IMR-90 (cell line): Measurements from ENCODE around the gene COA1. TPM values are rescaled to one million over a fixed set of nuclear protein-coding genes. Genes with fewer than 3 reads are reported as not detected.

ENCODE experiments used
- ATAC-seq: fragments of 200-7000 bp; cut with Tn5 transposase; 2 replicates; pipeline ENCODE4 v1.9.1; 2020; ENCODE audit warnings: low read depth, mild to moderate bottlenecking, moderate library complexity
- BruUV-seq: library from RNA; stranded (reverse); fragments of 400-500 nt; replicated peaks from 2 replicates; lab custom pipeline; 2021; lab: Mats Ljungman, UMichigan
- CTCF ChIA-PET: fragments of 300-600 bp; formaldehyde crosslinking; extraction: SDS; loops from one replicate; lab custom pipeline; 2021; ENCODE audit warnings: antibody characterized with exemption; lab: Yijun Ruan, JAX
- POLR2A ChIA-PET: fragments of 300-600 bp; sonication (Branson Sonifier 250); formaldehyde crosslinking; loops from one replicate; lab custom pipeline; 2022; ENCODE audit warnings: antibody characterized with exemption; ENCODE audit not compliant: unreplicated experiment; lab: Charles Lee
- DNase-seq: peaks from one replicate; pipeline ENCODE4 v3.0.0; 2013
- H2AFZ ChIP-seq: replicated peaks from 2 replicates; pipeline ENCODE3; 2013; ENCODE audit warnings: low read length, mild to moderate bottlenecking; ENCODE audit not compliant: poor library complexity
- H2AK5ac ChIP-seq: 2 replicates; pipeline ENCODE4 v1.6.1; 2013; ENCODE audit warnings: low read depth, low read length, inconsistent platforms
- H2AK9ac ChIP-seq: replicated peaks from 2 replicates; pipeline ENCODE3; 2013; ENCODE audit warnings: mild to moderate bottlenecking, low read depth, low read length, moderate library complexity; ENCODE audit not compliant: poor library complexity
- H2BK120ac ChIP-seq: 2 replicates; pipeline ENCODE4 v1.6.1; 2013; ENCODE audit warnings: low read depth, low read length, inconsistent platforms
- H2BK15ac ChIP-seq: 3 replicates; pipeline ENCODE4 v1.6.1; 2013; ENCODE audit warnings: low read depth, low read length, inconsistent platforms
- H2BK20ac ChIP-seq: 2 replicates; pipeline ENCODE4 v1.6.1; 2013; ENCODE audit warnings: low read depth, mild to moderate bottlenecking, inconsistent platforms, low read length, moderate library complexity
- H2BK5ac ChIP-seq: 2 replicates; pipeline ENCODE4 v1.6.1; 2013; ENCODE audit warnings: mild to moderate bottlenecking, low read depth, low read length, inconsistent platforms; ENCODE audit not compliant: poor library complexity, severe bottlenecking
- H3K14ac ChIP-seq: replicated peaks from 2 replicates; pipeline ENCODE4 v1.6.1; 2013; ENCODE audit warnings: low read depth, low read length, inconsistent platforms
- H3K18ac ChIP-seq: 2 replicates; pipeline ENCODE4 v1.6.1; 2013; ENCODE audit warnings: low read depth, low read length, control low read depth
- H3K23ac ChIP-seq: 2 replicates; pipeline ENCODE4 v1.6.1; 2013; ENCODE audit warnings: low read depth, low read length, inconsistent platforms
- H3K27ac ChIP-seq: 2 replicates; pipeline ENCODE4 v1.5.1; 2013; ENCODE audit warnings: mild to moderate bottlenecking, control low read depth, low read length; ENCODE audit not compliant: insufficient read depth
- H3K27me3 ChIP-seq: 2 replicates; pipeline ENCODE4 v1.6.1; 2013; ENCODE audit warnings: low read length; ENCODE audit not compliant: control insufficient read depth, insufficient read depth
- H3K36me3 ChIP-seq: 2 replicates; pipeline ENCODE4 v1.6.1; 2013; ENCODE audit warnings: low read length, mixed read lengths; ENCODE audit not compliant: control insufficient read depth, insufficient read depth
- H3K4ac ChIP-seq: 2 replicates; pipeline ENCODE4 v1.6.1; 2013; ENCODE audit warnings: low read depth, low read length, inconsistent platforms
- H3K4me1 ChIP-seq: 2 replicates; pipeline ENCODE4 v1.6.1; 2013; ENCODE audit warnings: low read length, mixed read lengths; ENCODE audit not compliant: control insufficient read depth, insufficient read depth
- H3K4me2 ChIP-seq: 2 replicates; pipeline ENCODE4 v1.6.1; 2013; ENCODE audit warnings: low read depth, mild to moderate bottlenecking, control low read depth, low read length, moderate library complexity
- H3K4me3 ChIP-seq: 2 replicates; pipeline ENCODE4 v1.5.1; 2013; ENCODE audit warnings: low read depth, mild to moderate bottlenecking, control low read depth, low read length, moderate library complexity; ENCODE audit not compliant: insufficient read depth
- H3K56ac ChIP-seq: 2 replicates; pipeline ENCODE4 v1.6.1; 2013; ENCODE audit warnings: low read length, inconsistent platforms; ENCODE audit not compliant: insufficient read depth; ENCODE audit errors: extremely low read depth
- H3K79me1 ChIP-seq, 2 experiments: 2 replicates each; pipeline ENCODE4 v1.6.1; 2013; ENCODE audit warnings: low read length in 2 of 2, inconsistent platforms in 1 of 2, low read depth in 1 of 2
- H3K9ac ChIP-seq: 2 replicates; pipeline ENCODE4 v1.6.1; 2013; ENCODE audit warnings: low read depth, low read length, control low read depth
- H3K9me1 ChIP-seq: 2 replicates; pipeline ENCODE4 v1.6.1; 2013; ENCODE audit warnings: low read length, inconsistent platforms; ENCODE audit not compliant: insufficient read depth
- H3K9me3 ChIP-seq: 2 replicates; pipeline ENCODE4 v1.6.1; 2013; ENCODE audit warnings: low read length; ENCODE audit not compliant: control insufficient read depth, insufficient read depth
- H4K20me1 ChIP-seq: 2 replicates; pipeline ENCODE4 v1.6.1; 2013; ENCODE audit warnings: low read length, inconsistent platforms; ENCODE audit not compliant: insufficient read depth
- H4K5ac ChIP-seq: 2 replicates; pipeline ENCODE4 v1.6.1; 2013; ENCODE audit warnings: mild to moderate bottlenecking, low read depth, low read length, control low read depth
- H4K8ac ChIP-seq, 2 experiments: 2 replicates each; pipeline ENCODE4 v1.6.1; 2013; ENCODE audit warnings: low read depth in 2 of 2, low read length in 2 of 2, control low read depth in 1 of 2, inconsistent platforms in 1 of 2
- H4K91ac ChIP-seq: 2 replicates; pipeline ENCODE4 v1.6.1; 2013; ENCODE audit warnings: low read depth, low read length, inconsistent platforms; ENCODE audit not compliant: insufficient read depth
- CEBPB ChIP-seq: IDR thresholded peaks from 2 replicates; pipeline ENCODE4 v1.6.1; 2012; ENCODE audit warnings: low read depth, low read length, improper control_type of control experiment
- FOS ChIP-seq: fragments of 150-350 bp; IDR thresholded peaks from 2 replicates; pipeline ENCODE4 v1.6.1; 2016; ENCODE audit warnings: low read depth, low read length
- SMC3 ChIP-seq: fragments of 150-350 bp; IDR thresholded peaks from 2 replicates; pipeline ENCODE4 v1.6.1; 2016; ENCODE audit warnings: low read depth, mild to moderate bottlenecking, antibody characterized with exemption, low read length, moderate library complexity
- WGBS, 2 experiments: methylation state at CpG; one replicate each; pipeline versions ENCODE4 v1.1.5 to v1.1.7; 2013; ENCODE audit warnings: missing lambda C conversion rate in 2 of 2; ENCODE audit not compliant: insufficient read length in 1 of 2; ENCODE audit errors: extremely low coverage in 2 of 2; 5-methylcytosine and 5-hydroxymethylcytosine counted together
- dilution Hi-C: fragments of 300-500 bp; cut with HindIII; formaldehyde crosslinking; loops from one replicate; pipeline ENCODE4 v1.14.3; 2018; ENCODE audit warnings: low sequenced_read_pairs; ENCODE audit not compliant: unreplicated experiment
- in situ Hi-C: fragments of 300-500 bp; cut with MboI; formaldehyde crosslinking; loops from 3 replicates; pipeline ENCODE4 v1.14.3; 2019; ENCODE audit warnings: low sequenced_read_pairs, inconsistent platforms, mixed read lengths
- intact Hi-C: fragments of 100-400 bp; cut with micrococcal nuclease; formaldehyde crosslinking; loops from 2 replicates; pipeline ENCODE4 v1.10.0; 2022
- polyA plus RNA-seq, 3 experiments: library from polyadenylated mRNA; depleted of rRNA; stranded (reverse); fragments of >200 nt; gene quantifications; 2 replicates each; pipeline ENCODE4 v1.2.3, GENCODE V29; 2012; ENCODE audit warnings: low replicate concordance in 1 of 3
- total RNA-seq: library from RNA; depleted of rRNA; stranded (reverse); fragments of >200 nt; gene quantifications from 2 replicates; pipeline ENCODE4 v1.2.3, GENCODE V29; 2012

The COA1 gene
- total and polyA plus RNA-seq, 2 of the 4 experiments (the other 2 are of a cell fraction): 34.2 to 59.5 TPM

DNA sequence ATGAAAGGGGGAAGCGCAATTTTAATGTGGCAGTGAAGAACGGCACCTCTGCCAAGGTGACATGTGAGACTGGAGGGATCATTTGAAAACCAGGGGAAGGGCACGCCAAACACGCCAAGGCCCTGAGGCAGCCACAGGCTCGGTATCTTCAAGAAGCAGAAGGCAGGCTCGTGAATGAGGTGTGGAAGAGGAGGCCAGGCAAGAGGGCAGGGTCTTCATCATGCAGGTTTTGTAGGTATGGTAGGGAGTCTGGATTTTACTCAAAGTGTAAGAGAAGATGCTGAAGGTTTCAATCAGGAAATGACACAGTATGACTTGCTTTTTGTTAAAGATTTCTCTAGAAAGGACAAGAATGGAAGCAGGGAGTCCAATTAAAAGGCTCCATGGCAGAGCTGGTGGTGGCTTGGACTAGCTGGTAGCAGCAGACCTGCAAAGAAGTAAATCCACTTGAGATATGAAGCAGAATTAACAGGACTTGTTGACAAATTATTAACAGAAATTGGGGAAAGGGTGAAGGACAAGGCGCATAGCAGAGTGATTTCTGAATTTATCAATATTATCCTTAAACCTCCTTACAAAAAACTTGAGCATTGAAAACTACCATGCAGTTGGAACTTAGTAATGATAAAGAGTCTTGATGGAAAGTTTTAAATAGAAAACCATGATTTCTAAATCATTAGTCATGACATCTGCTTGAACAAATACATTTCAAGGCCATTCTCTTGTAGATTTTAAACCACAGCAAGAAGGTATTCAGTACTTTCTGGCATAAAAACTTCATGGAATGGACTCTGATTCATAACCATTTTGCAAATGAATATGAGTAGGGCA is 70.4 kb downstream of the COA1 start:
- peak overlapping the region; percentile 91 for H2BK5ac ChIP-seq
- dilution Hi-C loops (no loop called here), in situ Hi-C loops (no loop called here), intact Hi-C loops (no loop called here)
- ChIA-PET POLR2A (no interaction called here), CTCF (interaction anchor here (0.6 kb wide), 1 partner anchor 78 kb away, joined by 3 read pairs; no protein-coding TSS in a partner anchor)
- H3K56ac ChIP-seq: peak overlapping the region; percentile 49; the same call in 1 of the 2 replicates
- H3K18ac ChIP-seq: peak overlapping the region; percentile 99
- H3K4me2 ChIP-seq: peak overlapping the region; percentile 89
- peak overlapping the region; percentile 94 for H2BK20ac ChIP-seq
- H3K36me3 ChIP-seq: peaks cover 3% of the 10 kb centered on the region; the same call in 1 of the 2 replicates
- ATAC-seq (peak; percentile 94), DNase-seq (peak; percentile 93)
- no TSS peak for BruUV-seq
- no peak overlapping the region for H3K4me3 ChIP-seq
- H2AK9ac ChIP-seq: peak overlapping the region; percentile 94
- no peaks in the 10 kb centered on the region for H3K9me3 ChIP-seq
- no peaks in the 10 kb centered on the region for H3K27me3 ChIP-seq
- H3K27ac ChIP-seq: peak overlapping the region; percentile 70
- 0 out of 2 replicates have a peak overlapping the region, but pooled peaks have one; percentile 1 for H3K9ac ChIP-seq
- H3K23ac ChIP-seq: peak overlapping the region; percentile 71
- peaks cover 34 to 60% of the 10 kb centered on the region in 2 experiments for H3K79me1 ChIP-seq
- peak overlapping the region; percentile 83 for H4K5ac ChIP-seq
- peak overlapping the region; percentile 71 to 95 for H4K8ac ChIP-seq
- H2AFZ ChIP-seq: no peak overlapping the region
- peak overlapping the region; percentile 96 for H2BK120ac ChIP-seq
- H4K20me1 ChIP-seq: no peaks in the 10 kb centered on the region
- TF ChIP-seq CEBPB: peak; percentile 35; the same call in 1 of the 2 replicates
- TF ChIP-seq SMC3: no peak
- TF ChIP-seq FOS: 0 out of 2 replicates have a peak, but pooled peaks have one; percentile 20
- peak overlapping the region; percentile 97 for H2AK5ac ChIP-seq
- peaks cover 5% of the 10 kb centered on the region for H3K9me1 ChIP-seq
- peak overlapping the region; percentile 97 for H4K91ac ChIP-seq
- H2BK15ac ChIP-seq: peak overlapping the region; percentile 97
- H3K4ac ChIP-seq: peak overlapping the region; percentile 97
- peaks cover 12% of the 10 kb centered on the region for H3K4me1 ChIP-seq
- H3K14ac ChIP-seq: peak overlapping the region; percentile 93
- 90% methylated on average over 4 of the region's 7 CpGs; no CpG with 5 or more reads in 1 of the 2 experiments for WGBS, 2 experiments
